SK-N-SH (cell line): ENCODE results near the gene TCEA3.

Experiments used
- EP300 ChIP-seq, 2 experiments: IDR thresholded peaks; 2 replicates each; pipeline versions ENCODE4 v1.4.0 to v1.6.1; 2012; ENCODE audit warnings: borderline replicate concordance in 1 of 2, low read depth in 1 of 2, low read length in 1 of 2
- POLR2AphosphoS5 ChIP-seq: IDR thresholded peaks from 2 replicates; pipeline ENCODE4 v1.6.1; 2012; ENCODE audit warnings: low read depth, low read length
- TAF1 ChIP-seq: IDR thresholded peaks from 2 replicates; pipeline ENCODE4 v1.6.1; 2012; ENCODE audit warnings: low read depth, mild to moderate bottlenecking, low read length, moderate library complexity, borderline replicate concordance
- YY1 ChIP-seq: IDR thresholded peaks from 2 replicates; pipeline ENCODE4 v1.4.0; 2012; ENCODE audit warnings: low read depth, mild to moderate bottlenecking
- TF ChIP-seq, protein P1 (sequence below): fragments of 200-600 bp; sonication (generic); IDR thresholded peaks from 2 replicates; pipeline ENCODE4 v1.6.1; 2017; ENCODE audit warnings: antibody characterized with exemption, mild to moderate bottlenecking, moderate library complexity

DNA sequence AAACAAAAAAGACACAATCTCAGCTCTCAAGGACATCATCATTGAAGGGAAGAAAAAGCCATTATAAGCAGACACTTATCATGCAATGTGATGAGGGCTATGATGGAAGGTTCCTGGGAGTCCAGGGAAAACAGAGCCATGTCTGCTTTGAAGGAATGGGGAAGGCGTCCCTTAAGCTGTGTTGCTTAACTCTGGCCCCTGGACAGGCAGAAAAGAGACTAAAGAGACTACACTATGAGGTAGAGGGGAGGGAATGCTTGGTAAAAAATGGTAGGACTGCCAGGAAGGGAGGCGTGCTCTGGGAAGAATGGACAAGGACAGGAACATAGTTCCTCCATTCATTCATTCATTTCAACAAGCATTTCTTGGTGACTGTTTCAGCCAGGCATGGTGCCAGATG, 38.2 kb upstream of the TCEA3 start:
- TF ChIP-seq, protein P1, sequence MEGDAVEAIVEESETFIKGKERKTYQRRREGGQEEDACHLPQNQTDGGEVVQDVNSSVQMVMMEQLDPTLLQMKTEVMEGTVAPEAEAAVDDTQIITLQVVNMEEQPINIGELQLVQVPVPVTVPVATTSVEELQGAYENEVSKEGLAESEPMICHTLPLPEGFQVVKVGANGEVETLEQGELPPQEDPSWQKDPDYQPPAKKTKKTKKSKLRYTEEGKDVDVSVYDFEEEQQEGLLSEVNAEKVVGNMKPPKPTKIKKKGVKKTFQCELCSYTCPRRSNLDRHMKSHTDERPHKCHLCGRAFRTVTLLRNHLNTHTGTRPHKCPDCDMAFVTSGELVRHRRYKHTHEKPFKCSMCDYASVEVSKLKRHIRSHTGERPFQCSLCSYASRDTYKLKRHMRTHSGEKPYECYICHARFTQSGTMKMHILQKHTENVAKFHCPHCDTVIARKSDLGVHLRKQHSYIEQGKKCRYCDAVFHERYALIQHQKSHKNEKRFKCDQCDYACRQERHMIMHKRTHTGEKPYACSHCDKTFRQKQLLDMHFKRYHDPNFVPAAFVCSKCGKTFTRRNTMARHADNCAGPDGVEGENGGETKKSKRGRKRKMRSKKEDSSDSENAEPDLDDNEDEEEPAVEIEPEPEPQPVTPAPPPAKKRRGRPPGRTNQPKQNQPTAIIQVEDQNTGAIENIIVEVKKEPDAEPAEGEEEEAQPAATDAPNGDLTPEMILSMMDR = no peak
- TF ChIP-seq EP300 (IDR thresholded peaks at IDR 0.05; ENCODE audit: borderline replicate concordance in 1 of 2, low read depth in 1 of 2, low read length in 1 of 2) (no peak), POLR2AphosphoS5 (no peak), TAF1 (no peak), YY1 (no peak)
